Measurements from ENCODE around the gene GRK1. TPM values are rescaled to one million over a fixed set of nuclear protein-coding genes. Genes with fewer than 3 reads are reported as not detected.
"Not testable (repeated sequence)": the region's sequence is repeated elsewhere in the genome, so short reads cannot be mapped to it uniquely, and the experiment has no call there.

GRK1 gene
- polyA plus RNA-seq, 3 donors, result not detected

GRCh38 chr13:113722921-113723320 is 55.9 kb downstream of the GRK1 start:
- 46 to 63% (median 59%) methylated on average over 9 of the region's 11 CpGs for WGBS, 3 donors
- H3K27ac ChIP-seq (ENCODE audit: low read depth, low read length), result no peak overlapping the region

GRCh38 chr13:113723410-113724015 is 56.5 kb downstream of the GRK1 start:
- H3K27ac ChIP-seq (ENCODE audit: low read depth, low read length), result no peak overlapping the region
- 72 to 80% (median 79%) methylated on average over 13 of the region's 13 CpGs for WGBS, 3 donors

- H3K27ac ChIP-seq (ENCODE audit: low read depth, low read length), result no peak overlapping the region
- WGBS, 3 donors, result 70 to 80% (median 75%) methylated on average over 30 of the region's 30 CpGs
These were observed 57.2 kb downstream of the GRK1 start for GRCh38 chr13:113724016-113724758.

- 3 to 5% (median 4%) methylated on average over 24 to 36 of the region's 36 CpGs for WGBS, 3 donors
- no peak overlapping the region for H3K27ac ChIP-seq (ENCODE audit: low read depth, low read length)
These were observed 57.8 kb downstream of the GRK1 start for GRCh38 chr13:113724780-113725315.

GRCh38 chr13:113725329-113726105 is 58.5 kb downstream of the GRK1 start:
- 1 to 13% (median 3%) methylated on average over 3 to 35 of the region's 75 CpGs for WGBS, 3 donors
- H3K27ac ChIP-seq (ENCODE audit: low read depth, low read length), result not testable (repeated sequence)

GRCh38 chr13:113726106-113726821 is 59.2 kb downstream of the GRK1 start:
- WGBS, 3 donors, result 35 to 39% (median 35%) methylated on average over 17 to 36 of the region's 54 CpGs
- not testable (repeated sequence) for H3K27ac ChIP-seq (ENCODE audit: low read depth, low read length)

GRCh38 chr13:113726961-113727411 is 60.0 kb downstream of the GRK1 start:
- WGBS, 3 donors, result 71 to 89% (median 81%) methylated on average over 10 of the region's 10 CpGs
- no peak overlapping the region for H3K27ac ChIP-seq (ENCODE audit: low read depth, low read length)

- 93 to 96% (median 95%) methylated on average over 16 of the region's 16 CpGs for WGBS, 3 donors
- no peak overlapping the region for H3K27ac ChIP-seq (ENCODE audit: low read depth, low read length)
These were observed 61.6 kb downstream of the GRK1 start for GRCh38 chr13:113728571-113729054.

GRCh38 chr13:113729187-113730019 is 62.4 kb downstream of the GRK1 start:
- H3K27ac ChIP-seq (ENCODE audit: low read depth, low read length), result no peak overlapping the region
- WGBS, 3 donors, result 33 to 69% (median 47%) methylated on average over 34 of the region's 34 CpGs

GRCh38 chr13:113730258-113730691 is 63.3 kb downstream of the GRK1 start:
- whole genome bisulfite sequencing, 3 donors, result 30 to 67% (median 54%) methylated on average over 20 to 21 of the region's 21 CpGs
- no peak overlapping the region for H3K27ac ChIP-seq (ENCODE audit: low read depth, low read length)

GRCh38 chr13:113730831-113731191 is 63.8 kb downstream of the GRK1 start:
- 85 to 98% (median 94%) methylated on average over 4 of the region's 4 CpGs for WGBS, 3 donors
- H3K27ac ChIP-seq (ENCODE audit: low read depth, low read length), result no peak overlapping the region

- 70 to 82% (median 78%) methylated on average over 26 to 32 of the region's 32 CpGs for WGBS, 3 donors
- no peak overlapping the region for H3K27ac ChIP-seq (ENCODE audit: low read depth, low read length)
These were observed 64.5 kb downstream of the GRK1 start for GRCh38 chr13:113731192-113732175.

GRCh38 chr13:113732176-113732960 is 65.3 kb downstream of the GRK1 start:
- no peak overlapping the region for H3K27ac ChIP-seq (ENCODE audit: low read depth, low read length)
- 64 to 71% (median 67%) methylated on average over 29 of the region's 29 CpGs for WGBS, 3 donors

GRCh38 chr13:113732961-113733950 is 66.2 kb downstream of the GRK1 start:
- 82 to 94% (median 92%) methylated on average over 55 of the region's 55 CpGs for WGBS, 3 donors

More at GRCh38 chr13:113732961-113733950, 66.2 kb downstream of the GRK1 start:
- H3K27ac ChIP-seq (ENCODE audit: low read depth, low read length), result no peak overlapping the region
